Measurements from ENCODE around the gene STK25.

The STK25 gene

GRCh38 chr2:241508240-241509154, at the start of gene STK25:
Gene STK25, minus strand, starts transcription at chr2:241508584. Its CDS starts 549 bp downstream, at chr2:241508035.
- TF ChIP-seq POLR2A (IDR thresholded peaks at IDR 0.05; ENCODE audit: low read depth, low read length), result peak; percentile 63
- FAIRE-seq (no peak), DNase-seq (ENCODE audit: insufficient read length, low spot score) (peak; percentile 99)

GRCh38 chr2:241556746-241557145, 48.4 kb upstream of the STK25 start:
- DNase-seq (ENCODE audit: insufficient read length, low spot score) (no peak), FAIRE-seq (no peak)
- TF ChIP-seq POLR2A (IDR thresholded peaks at IDR 0.05; ENCODE audit: low read depth, low read length), result no peak

DNA sequence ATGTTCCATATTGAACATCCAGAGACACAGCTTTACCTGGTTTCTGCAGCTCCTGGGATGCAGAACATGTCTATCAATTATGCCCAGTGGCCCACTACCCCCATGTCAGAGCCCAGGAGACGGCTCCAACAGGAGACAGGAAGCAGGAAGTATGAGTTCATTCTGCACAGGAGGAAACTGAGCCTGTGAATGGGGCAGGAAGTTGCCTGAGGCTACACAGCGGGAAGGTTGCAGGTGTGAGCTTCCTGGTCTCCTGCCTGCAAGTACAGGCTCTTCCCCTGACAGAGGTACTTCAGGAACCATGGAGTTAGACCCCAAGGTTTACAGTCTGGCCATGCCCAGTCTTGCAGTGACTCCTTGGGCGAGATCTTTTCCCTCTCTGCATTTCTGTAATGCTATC, 47.3 kb upstream of the STK25 start:
- DNase-seq (ENCODE audit: insufficient read length, low spot score), result no peak
- no peak for TF ChIP-seq POLR2A (IDR thresholded peaks at IDR 0.05; ENCODE audit: low read depth, low read length)
- no peak for FAIRE-seq

DNA sequence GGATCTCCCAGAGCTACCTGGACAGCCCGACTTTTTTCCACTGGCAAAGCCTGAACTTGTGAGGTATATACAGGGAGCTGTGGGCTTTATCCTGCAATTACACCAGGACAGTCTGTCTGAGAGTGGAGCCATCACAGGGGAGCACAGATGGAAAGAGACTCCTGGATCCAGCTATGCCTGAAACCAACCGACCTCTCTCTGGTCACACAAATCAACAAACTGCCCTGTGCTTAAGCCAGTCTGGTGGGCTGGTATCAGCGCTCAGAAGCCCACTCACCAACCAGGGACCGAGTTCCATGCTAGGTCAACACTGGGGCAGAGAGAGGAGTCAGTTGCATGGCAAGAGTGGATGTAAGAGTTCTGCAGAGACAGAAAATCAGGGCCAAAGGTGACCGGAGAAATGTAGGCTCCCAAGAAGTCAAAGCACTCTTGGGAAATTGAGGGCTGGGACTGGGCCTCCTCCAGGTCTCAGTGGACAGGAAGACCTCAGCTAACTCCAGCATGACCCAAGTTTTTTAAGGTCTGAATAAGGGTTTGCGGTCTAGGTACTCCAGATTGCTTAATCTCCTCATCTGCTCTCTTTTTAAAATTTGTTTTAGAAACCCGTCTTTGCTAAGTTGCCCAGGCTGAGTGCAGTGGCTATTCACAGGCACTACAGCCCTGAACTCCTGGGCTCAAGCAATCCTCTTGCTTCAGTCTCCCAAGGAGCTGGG, 46.4 kb upstream of the STK25 start:
- FAIRE-seq (no peak), DNase-seq (ENCODE audit: insufficient read length, low spot score) (no peak)
- TF ChIP-seq POLR2A (IDR thresholded peaks at IDR 0.05; ENCODE audit: low read depth, low read length), result no peak

- DNase-seq (ENCODE audit: insufficient read length, low spot score) (no peak), FAIRE-seq (no peak)
- TF ChIP-seq POLR2A (IDR thresholded peaks at IDR 0.05; ENCODE audit: low read depth, low read length), result no peak
Observed at GRCh38 chr2:241553981-241554380, 45.6 kb upstream of the STK25 start.

DNA sequence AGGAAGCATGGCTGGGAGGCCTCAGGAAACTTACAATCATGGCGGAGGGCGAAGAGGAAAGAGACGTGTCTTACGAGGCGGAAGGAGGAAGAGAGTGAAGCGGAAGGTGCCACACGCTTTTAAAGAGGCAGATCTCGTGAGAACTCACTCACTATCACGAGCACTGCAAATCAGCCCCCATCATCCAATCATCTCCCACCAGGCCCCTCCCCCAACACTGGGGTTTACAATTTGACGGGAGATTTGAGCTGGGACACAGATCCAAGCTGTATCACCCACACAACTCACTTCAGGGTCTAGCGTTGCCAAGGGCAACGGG, 45.1 kb upstream of the STK25 start:
- no peak for FAIRE-seq
- DNase-seq (ENCODE audit: insufficient read length, low spot score), result no peak
- TF ChIP-seq POLR2A (IDR thresholded peaks at IDR 0.05; ENCODE audit: low read depth, low read length), result no peak

- DNase-seq (ENCODE audit: insufficient read length, low spot score), result no peak
- no peak for TF ChIP-seq POLR2A (IDR thresholded peaks at IDR 0.05; ENCODE audit: low read depth, low read length)
- FAIRE-seq, result no peak
Observed at GRCh38 chr2:241551998-241552737, 43.8 kb upstream of the STK25 start.

DNA sequence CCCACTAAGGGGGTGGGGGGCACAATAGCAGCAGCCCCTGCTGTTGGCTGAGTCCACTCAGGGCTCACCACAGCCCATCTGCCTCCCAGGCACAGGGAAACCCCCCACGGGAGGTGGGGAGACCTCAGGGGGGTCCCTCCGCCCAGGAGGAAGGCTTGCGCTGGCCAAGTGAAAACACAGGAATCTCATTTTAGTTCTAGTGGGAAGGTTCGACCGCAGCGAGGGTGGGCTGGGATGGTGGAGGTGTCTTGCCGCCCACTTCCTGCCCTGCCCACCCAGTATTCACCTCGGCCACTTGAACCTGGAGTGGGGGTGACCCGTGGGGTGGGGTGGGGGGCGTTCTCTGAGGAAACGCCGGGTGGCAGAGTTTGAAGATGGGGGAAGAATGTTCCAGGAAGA, 43.2 kb upstream of the STK25 start:
- no peak for TF ChIP-seq POLR2A (IDR thresholded peaks at IDR 0.05; ENCODE audit: low read depth, low read length)
- DNase-seq (ENCODE audit: insufficient read length, low spot score) (no peak), FAIRE-seq (no peak)

- FAIRE-seq (no peak), DNase-seq (ENCODE audit: insufficient read length, low spot score) (no peak)
- TF ChIP-seq POLR2A (IDR thresholded peaks at IDR 0.05; ENCODE audit: low read depth, low read length), result no peak
Observed at GRCh38 chr2:241550616-241551580, 42.5 kb upstream of the STK25 start.

DNA sequence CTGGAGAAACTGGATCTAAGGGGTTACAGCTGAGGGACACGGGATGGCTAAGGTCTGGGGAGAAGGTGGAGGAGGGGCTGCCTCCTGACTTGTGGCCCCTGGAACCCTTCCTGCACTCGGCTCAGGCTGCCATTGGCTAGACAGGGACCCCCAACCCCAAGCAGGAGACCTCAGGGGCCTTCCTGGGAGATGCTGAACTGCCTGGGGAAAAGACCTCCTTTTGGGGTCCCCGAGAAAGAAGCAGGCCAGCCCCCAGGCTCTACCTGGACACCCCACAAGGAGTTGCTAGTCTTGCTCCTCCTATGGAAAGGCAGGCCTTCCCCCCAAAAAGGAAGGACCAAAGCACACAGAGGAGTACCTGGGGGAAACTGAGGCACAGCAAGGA, 40.1 kb upstream of the STK25 start:
- FAIRE-seq (no peak), DNase-seq (ENCODE audit: insufficient read length, low spot score) (no peak)
- no peak for TF ChIP-seq POLR2A (IDR thresholded peaks at IDR 0.05; ENCODE audit: low read depth, low read length)

- FAIRE-seq (no peak), DNase-seq (ENCODE audit: insufficient read length, low spot score) (no peak)
- no peak for TF ChIP-seq POLR2A (IDR thresholded peaks at IDR 0.05; ENCODE audit: low read depth, low read length)
Observed at GRCh38 chr2:241547781-241548450, 39.5 kb upstream of the STK25 start.

- no peak for FAIRE-seq
- DNase-seq (ENCODE audit: insufficient read length, low spot score), result peak; percentile 77
- peak; percentile 29; the same call in 1 of the 2 replicates for TF ChIP-seq POLR2A (IDR thresholded peaks at IDR 0.05; ENCODE audit: low read depth, low read length)
Observed at GRCh38 chr2:241546771-241547498, 38.6 kb upstream of the STK25 start.
